ENCODE measurements around the gene WDFY4.
"Not testable (repeated sequence)": the region's sequence is repeated elsewhere in the genome, so short reads cannot be mapped to it uniquely, and the experiment has no call there.

Gene WDFY4

DNA sequence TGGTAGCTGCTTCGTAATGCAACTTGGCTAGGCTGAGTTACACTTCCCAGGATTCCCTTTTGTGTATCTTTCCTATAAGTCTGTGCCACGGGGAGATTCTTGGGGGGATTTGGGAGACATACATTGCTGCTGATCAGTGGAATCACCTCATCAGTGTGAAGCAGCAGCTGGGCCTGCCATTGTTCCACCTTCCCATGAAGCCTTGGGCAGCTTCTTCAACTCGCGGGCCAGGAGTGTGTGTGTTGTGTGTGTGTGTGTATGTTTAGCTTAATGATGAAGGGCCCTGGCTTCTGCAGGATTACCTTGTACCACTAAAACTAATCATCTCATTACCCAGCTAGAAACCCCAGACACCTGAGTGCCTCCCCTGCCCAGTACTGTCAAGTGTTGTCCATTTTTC lies 46.5 kb upstream of the WDFY4 start:
- no peak overlapping the region for H3K27ac ChIP-seq (ENCODE audit: poor library complexity, severe bottlenecking)
- H3K27me3 ChIP-seq (ENCODE audit: insufficient read depth, poor library complexity, severe bottlenecking) = no peaks in the 10 kb centered on the region
- no peak for ATAC-seq (ENCODE audit: low read depth)
- no peak overlapping the region for H3K4me3 ChIP-seq (ENCODE audit: severe bottlenecking)
- no peak for DNase-seq (ENCODE audit: low spot score)
- H3K4me1 ChIP-seq (ENCODE audit: insufficient read depth, poor library complexity, severe bottlenecking) = no peaks in the 10 kb centered on the region
- no peaks in the 10 kb centered on the region for H3K9me3 ChIP-seq (ENCODE audit: severe bottlenecking)
- H3K36me3 ChIP-seq (ENCODE audit: low read depth) = no peaks in the 10 kb centered on the region
- TF ChIP-seq, protein P1, sequence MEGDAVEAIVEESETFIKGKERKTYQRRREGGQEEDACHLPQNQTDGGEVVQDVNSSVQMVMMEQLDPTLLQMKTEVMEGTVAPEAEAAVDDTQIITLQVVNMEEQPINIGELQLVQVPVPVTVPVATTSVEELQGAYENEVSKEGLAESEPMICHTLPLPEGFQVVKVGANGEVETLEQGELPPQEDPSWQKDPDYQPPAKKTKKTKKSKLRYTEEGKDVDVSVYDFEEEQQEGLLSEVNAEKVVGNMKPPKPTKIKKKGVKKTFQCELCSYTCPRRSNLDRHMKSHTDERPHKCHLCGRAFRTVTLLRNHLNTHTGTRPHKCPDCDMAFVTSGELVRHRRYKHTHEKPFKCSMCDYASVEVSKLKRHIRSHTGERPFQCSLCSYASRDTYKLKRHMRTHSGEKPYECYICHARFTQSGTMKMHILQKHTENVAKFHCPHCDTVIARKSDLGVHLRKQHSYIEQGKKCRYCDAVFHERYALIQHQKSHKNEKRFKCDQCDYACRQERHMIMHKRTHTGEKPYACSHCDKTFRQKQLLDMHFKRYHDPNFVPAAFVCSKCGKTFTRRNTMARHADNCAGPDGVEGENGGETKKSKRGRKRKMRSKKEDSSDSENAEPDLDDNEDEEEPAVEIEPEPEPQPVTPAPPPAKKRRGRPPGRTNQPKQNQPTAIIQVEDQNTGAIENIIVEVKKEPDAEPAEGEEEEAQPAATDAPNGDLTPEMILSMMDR (IDR thresholded peaks at IDR 0.05; ENCODE audit: poor library complexity, severe bottlenecking) = no peak

DNA sequence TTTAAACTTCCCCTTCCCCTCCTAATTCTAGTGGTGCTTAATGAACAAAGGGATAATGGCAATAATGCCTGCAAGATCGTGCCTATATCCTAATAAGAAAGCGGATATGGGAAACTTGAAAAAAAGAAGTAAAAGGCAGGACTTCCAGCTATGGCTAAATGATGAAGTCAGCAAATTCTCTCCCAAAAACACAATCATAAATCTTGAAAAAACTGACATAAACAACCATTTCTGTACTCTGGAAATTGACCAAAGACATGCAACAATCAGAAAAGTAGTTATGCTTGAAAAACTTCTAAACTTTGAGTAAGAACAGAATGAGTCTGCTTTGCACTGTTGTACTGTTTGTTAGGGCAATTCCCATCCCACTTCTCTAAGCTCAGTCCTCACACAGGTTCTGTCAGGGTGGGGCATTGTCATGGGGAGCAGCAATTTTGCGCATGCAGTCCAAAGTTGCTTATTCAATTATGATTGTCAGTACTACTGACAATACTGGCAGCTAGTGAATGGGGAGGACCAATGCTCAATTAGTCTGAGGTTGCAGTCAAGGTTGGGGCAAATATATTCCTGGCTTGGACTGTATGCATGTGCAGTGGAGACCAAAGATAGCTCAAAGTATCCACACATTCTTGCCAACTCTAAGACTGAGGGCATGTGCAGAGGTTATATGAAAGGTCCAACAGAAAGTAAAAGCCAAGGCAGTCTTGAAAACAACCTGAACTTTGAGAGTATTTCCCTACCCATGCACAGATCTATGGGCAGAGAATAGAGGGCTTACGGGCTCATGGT lies 45.7 kb upstream of the WDFY4 start:
- Histone ChIP-seq H3K4me3 (ENCODE audit: severe bottlenecking) (no peak overlapping the region), H3K27me3 (ENCODE audit: insufficient read depth, poor library complexity, severe bottlenecking) (no peaks in the 10 kb centered on the region), H3K27ac (ENCODE audit: poor library complexity, severe bottlenecking) (no peak overlapping the region), H3K4me1 (ENCODE audit: insufficient read depth, poor library complexity, severe bottlenecking) (no peaks in the 10 kb centered on the region), H3K9me3 (ENCODE audit: severe bottlenecking) (no peaks in the 10 kb centered on the region), H3K36me3 (ENCODE audit: low read depth) (no peaks in the 10 kb centered on the region)
- TF ChIP-seq, protein P1 (IDR thresholded peaks at IDR 0.05; ENCODE audit: poor library complexity, severe bottlenecking) = no peak
- ATAC-seq (ENCODE audit: low read depth) (no peak), DNase-seq (ENCODE audit: low spot score) (no peak)

DNA sequence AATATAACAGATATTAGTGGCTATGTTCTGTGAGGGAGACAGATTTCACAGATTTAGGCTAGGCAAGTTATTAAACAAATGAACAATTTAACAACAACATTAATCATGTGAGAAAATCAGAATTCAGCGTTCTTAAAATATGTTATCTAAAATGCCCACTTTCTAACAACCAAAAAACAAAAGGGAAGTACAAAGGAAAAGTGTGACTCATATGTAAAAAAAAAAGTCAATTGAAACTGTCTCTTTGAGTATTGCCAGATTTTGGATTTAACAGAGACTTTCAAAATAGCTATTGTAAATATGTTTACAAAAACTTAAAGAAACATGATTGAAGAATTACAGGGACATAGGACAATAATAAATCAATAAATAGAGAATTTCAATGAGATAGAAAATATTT lies 45.0 kb upstream of the WDFY4 start:
- H3K4me3 ChIP-seq (ENCODE audit: severe bottlenecking) = no peak overlapping the region
- no peaks in the 10 kb centered on the region for H3K36me3 ChIP-seq (ENCODE audit: low read depth)
- no peak for DNase-seq (ENCODE audit: low spot score)
- H3K27me3 ChIP-seq (ENCODE audit: insufficient read depth, poor library complexity, severe bottlenecking) = no peaks in the 10 kb centered on the region
- no peaks in the 10 kb centered on the region for H3K9me3 ChIP-seq (ENCODE audit: severe bottlenecking)
- H3K4me1 ChIP-seq (ENCODE audit: insufficient read depth, poor library complexity, severe bottlenecking) = no peaks in the 10 kb centered on the region
- ATAC-seq (ENCODE audit: low read depth) = no peak
- H3K27ac ChIP-seq (ENCODE audit: poor library complexity, severe bottlenecking) = no peak overlapping the region
- TF ChIP-seq, protein P1 (IDR thresholded peaks at IDR 0.05; ENCODE audit: poor library complexity, severe bottlenecking) = no peak

DNA sequence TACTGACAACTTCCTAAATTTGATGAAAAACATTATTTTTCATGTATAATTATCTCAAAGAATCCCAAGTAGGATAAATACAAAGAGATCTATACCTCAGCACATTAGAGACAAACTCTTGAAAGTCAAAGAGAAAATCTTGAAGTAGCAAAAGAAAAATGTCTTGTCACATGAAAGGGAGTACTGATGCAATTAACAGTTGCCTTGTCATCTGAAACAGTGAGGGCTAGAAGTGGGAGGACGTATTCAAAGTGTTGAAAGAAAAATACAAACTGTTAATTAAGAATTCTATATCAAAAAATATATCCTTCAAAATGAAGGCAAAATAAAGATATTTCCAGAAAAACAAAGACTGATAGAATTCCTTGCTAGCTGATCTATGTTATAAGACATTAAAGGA lies 44.3 kb upstream of the WDFY4 start:
- no peak overlapping the region for H3K27ac ChIP-seq (ENCODE audit: poor library complexity, severe bottlenecking)
- H3K4me3 ChIP-seq (ENCODE audit: severe bottlenecking) = no peak overlapping the region
- peaks cover 2% of the 10 kb centered on the region for H3K27me3 ChIP-seq (ENCODE audit: insufficient read depth, poor library complexity, severe bottlenecking)
- DNase-seq (ENCODE audit: low spot score) = no peak
- TF ChIP-seq, protein P1 (IDR thresholded peaks at IDR 0.05; ENCODE audit: poor library complexity, severe bottlenecking) = no peak
- no peaks in the 10 kb centered on the region for H3K9me3 ChIP-seq (ENCODE audit: severe bottlenecking)
- no peaks in the 10 kb centered on the region for H3K4me1 ChIP-seq (ENCODE audit: insufficient read depth, poor library complexity, severe bottlenecking)
- H3K36me3 ChIP-seq (ENCODE audit: low read depth) = no peaks in the 10 kb centered on the region
- no peak for ATAC-seq (ENCODE audit: low read depth)

DNA sequence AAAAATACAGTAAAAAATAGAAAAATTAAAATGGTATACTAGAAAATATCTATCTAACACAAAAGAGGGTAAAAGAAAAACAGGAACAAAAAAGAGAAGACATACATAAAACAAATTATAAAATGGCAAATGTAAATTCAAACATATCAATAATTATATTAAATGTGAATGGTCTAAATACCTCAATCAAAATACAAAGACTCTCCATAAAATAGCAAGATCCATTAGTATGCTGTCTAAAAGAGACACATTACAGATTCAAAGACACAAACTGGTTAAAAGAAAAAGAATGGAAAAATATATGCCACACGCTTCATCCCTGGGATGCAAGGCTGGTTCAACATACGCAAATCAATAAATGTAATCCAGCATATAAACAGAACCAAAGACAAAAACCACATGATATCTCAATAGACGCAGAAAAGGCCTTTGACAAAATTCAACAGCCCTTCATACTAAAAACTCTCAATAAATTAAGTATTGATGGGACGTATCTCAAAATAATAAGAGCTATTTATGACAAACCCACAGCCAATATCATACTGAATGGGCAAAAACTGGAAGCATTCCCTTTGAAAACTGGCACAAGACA lies 43.5 kb upstream of the WDFY4 start:
- DNase-seq (ENCODE audit: low spot score); H3K9me3 ChIP-seq (ENCODE audit: severe bottlenecking); ATAC-seq (ENCODE audit: low read depth); H3K27ac ChIP-seq (ENCODE audit: poor library complexity, severe bottlenecking); H3K4me1 ChIP-seq (ENCODE audit: insufficient read depth, poor library complexity, severe bottlenecking); H3K4me3 ChIP-seq (ENCODE audit: severe bottlenecking); H3K36me3 ChIP-seq (ENCODE audit: low read depth); H3K27me3 ChIP-seq (ENCODE audit: insufficient read depth, poor library complexity, severe bottlenecking): not testable (repeated sequence)
